Measurements from ENCODE around the gene PCYT2. TPM values are rescaled to one million over a fixed set of nuclear protein-coding genes. Genes with fewer than 3 reads are reported as not detected.

PCYT2 gene
- total RNA-seq, 2 experiments from 2014 or later, result 20.5 to 22.6 TPM

DNA sequence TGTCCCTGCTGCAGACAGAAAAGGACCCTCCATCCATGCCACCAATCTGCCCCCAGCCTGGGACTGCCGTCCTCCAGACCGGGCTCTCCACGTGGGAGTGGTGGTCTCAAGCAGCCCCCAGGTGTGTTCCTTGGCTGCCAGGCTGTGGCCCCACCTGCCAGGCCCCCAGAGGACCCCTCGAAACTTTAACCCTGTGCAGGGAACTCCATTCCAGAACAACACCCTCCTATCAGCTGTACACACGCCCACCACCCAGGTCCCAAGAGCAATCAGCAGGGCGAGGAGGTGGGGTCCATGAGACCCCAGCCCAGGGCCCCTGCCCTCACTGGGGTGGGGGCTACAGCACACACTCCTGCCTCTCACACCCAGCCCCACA is 24.5 kb upstream of the PCYT2 start:
- Mint-ChIP-seq H3K4me3 (peak overlapping the region; percentile 88), H3K4me1 (ENCODE audit: low read depth) (peaks cover 39% of the 10 kb centered on the region), H3K36me3 (ENCODE audit: low read depth) (peaks cover 39% of the 10 kb centered on the region), H3K27me3 (no peaks in the 10 kb centered on the region), H3K9me3 (no peaks in the 10 kb centered on the region), H3K27ac (peak overlapping the region; percentile 59)
- intact Hi-C loops (cut with micrococcal nuclease), result no loop called here
- CTCF ChIA-PET, result no interaction called here
- DNase-seq (no peak), ATAC-seq (no peak)
- TF ChIP-seq, protein P1, sequence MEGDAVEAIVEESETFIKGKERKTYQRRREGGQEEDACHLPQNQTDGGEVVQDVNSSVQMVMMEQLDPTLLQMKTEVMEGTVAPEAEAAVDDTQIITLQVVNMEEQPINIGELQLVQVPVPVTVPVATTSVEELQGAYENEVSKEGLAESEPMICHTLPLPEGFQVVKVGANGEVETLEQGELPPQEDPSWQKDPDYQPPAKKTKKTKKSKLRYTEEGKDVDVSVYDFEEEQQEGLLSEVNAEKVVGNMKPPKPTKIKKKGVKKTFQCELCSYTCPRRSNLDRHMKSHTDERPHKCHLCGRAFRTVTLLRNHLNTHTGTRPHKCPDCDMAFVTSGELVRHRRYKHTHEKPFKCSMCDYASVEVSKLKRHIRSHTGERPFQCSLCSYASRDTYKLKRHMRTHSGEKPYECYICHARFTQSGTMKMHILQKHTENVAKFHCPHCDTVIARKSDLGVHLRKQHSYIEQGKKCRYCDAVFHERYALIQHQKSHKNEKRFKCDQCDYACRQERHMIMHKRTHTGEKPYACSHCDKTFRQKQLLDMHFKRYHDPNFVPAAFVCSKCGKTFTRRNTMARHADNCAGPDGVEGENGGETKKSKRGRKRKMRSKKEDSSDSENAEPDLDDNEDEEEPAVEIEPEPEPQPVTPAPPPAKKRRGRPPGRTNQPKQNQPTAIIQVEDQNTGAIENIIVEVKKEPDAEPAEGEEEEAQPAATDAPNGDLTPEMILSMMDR (IDR thresholded peaks at IDR 0.05), result no peak
- POLR2A ChIA-PET, result interaction anchor here (2.3 to 2.8 kb wide), 3 partner anchors 9 to 66 kb away, joined by 10 to 20 read pairs (median 12); partner anchors contain the start of gene MAFG

DNA sequence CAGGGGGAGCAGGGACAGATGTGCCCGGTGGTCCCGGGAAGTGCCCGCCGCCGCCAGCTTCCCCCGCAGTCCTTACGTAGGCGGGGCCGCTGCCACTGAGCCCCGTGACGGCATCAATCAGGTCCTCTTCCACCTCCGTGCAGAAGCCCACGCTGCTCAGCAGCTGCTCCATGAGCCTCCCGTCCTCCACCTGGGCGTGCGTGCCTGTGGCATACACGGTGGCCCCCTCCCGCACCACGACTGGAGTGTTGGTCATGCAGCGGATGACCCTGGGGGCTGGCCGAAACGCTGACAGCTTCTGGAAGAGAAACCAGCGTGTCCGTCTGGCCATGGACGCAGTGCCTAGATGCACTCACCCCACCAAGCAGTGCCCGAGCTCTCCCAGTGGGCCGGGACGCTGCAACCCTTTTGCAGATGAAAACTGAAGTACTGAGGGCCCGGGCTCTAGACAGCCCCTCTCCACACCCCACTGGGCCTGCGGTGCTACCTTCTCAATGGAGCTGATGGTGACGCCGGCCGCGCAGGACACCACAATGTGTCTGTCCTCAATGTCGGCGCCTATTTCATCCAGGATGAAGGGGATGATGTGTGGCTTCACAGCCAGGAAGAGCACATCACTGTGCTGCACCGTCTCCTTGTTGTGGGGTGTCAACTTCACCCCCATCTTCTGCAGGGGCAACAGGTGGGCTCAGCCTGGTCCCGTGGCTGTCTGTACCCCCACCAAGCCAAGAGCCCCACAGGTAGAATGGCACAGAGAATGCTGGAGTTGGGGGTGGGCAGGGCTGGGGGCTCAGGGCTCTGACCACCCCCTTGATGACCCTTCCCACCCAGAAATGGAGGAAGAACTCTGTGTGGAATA is 23.9 kb upstream of the PCYT2 start:
- H3K36me3 Mint-ChIP-seq (ENCODE audit: low read depth), result peaks cover 39% of the 10 kb centered on the region
- CTCF ChIA-PET, result interaction anchor here (1.6 kb wide), 1 partner anchor 65 kb away, joined by 4 read pairs; no protein-coding TSS in a partner anchor
- POLR2A ChIA-PET, result interaction anchor here (0.8 to 2.8 kb wide), 4 partner anchors 9 to 68 kb away, joined by 4 to 20 read pairs (median 11); partner anchors contain the start of gene MAFG
- no peak overlapping the region for H3K27ac Mint-ChIP-seq
- DNase-seq (no peak), ATAC-seq (no peak)
- H3K4me1 Mint-ChIP-seq (ENCODE audit: low read depth), result peaks cover 41% of the 10 kb centered on the region
- H3K9me3 Mint-ChIP-seq, result no peaks in the 10 kb centered on the region
- intact Hi-C loops (cut with micrococcal nuclease), result no loop called here
- peak overlapping the region; percentile 88 for H3K4me3 Mint-ChIP-seq
- no peaks in the 10 kb centered on the region for H3K27me3 Mint-ChIP-seq
- TF ChIP-seq, protein P1 (IDR thresholded peaks at IDR 0.05), result no peak

DNA sequence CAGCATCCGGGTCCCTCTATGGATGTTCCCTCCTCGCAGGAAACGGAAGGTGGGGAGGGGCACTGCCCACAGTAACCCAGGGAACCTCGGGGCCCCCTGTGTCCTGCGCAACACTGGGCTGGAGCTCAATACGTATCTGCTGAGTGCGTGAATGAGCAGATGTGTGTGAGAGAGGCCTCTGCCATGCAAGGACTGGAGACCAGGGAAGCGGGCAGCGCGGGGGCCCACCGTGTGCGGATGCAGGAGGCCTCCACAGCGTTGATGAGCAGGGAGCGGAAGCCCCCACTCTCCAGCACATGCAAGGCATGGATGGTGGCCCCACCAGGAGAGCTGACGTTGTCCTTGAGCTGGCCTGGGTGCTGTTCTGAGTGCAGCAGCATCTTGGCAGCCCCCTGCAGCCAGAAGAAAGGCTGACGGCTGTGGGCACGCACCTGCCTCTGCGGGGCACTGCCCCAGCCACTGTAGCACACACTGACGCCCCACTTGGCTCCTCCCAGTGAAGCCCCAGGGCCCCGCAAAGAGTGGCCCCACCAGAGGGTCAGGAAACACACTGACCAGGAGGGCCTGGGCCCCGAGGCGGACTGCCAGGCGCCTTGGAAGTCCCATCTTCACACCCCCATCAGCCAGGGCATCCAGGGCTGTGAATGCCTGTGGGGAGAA is 23.0 kb upstream of the PCYT2 start:
- intact Hi-C loops (cut with micrococcal nuclease), result no loop called here
- Mint-ChIP-seq H3K9me3 (no peaks in the 10 kb centered on the region), H3K36me3 (ENCODE audit: low read depth) (peaks cover 39% of the 10 kb centered on the region), H3K4me3 (peak overlapping the region; percentile 5), H3K4me1 (ENCODE audit: low read depth) (peaks cover 41% of the 10 kb centered on the region), H3K27ac (no peak overlapping the region), H3K27me3 (peaks cover 2% of the 10 kb centered on the region)
- ChIA-PET POLR2A (interaction anchor here (0.8 to 2.8 kb wide), 3 partner anchors 9 to 68 kb away, joined by 3 to 12 read pairs (median 4); no protein-coding TSS in a partner anchor), CTCF (interaction anchor here (1.0 to 1.6 kb wide), 2 partner anchors 64 to 86 kb away, joined by 3 to 4 read pairs; no protein-coding TSS in a partner anchor)
- TF ChIP-seq, protein P1 (IDR thresholded peaks at IDR 0.05), result no peak
- ATAC-seq, result no peak
- no peak for DNase-seq

DNA sequence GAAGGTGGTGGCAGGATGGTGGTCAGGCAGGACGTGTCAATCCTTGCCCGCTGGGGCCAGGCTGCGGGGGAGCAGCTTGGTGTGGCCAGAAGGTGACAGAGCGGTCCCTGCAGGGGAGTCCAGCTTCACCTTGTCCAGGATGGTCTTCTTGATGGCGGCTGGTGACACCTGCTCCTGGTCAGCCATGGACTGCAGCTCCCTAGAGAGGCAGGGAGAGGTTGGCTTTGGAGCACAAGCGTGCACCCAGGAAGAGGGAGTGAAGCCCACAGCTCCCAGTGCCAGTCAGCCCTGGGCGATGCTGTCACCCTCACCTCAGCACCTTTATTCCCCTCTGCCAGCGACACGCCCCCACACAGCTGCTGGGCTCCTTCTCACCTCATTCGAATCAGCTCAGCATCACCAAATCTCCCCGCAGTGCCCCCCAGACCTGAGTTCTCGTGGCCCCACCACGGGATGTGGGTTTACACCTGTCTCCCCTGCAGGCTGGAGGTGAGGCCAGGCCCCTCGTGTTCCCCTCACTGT is 22.0 kb upstream of the PCYT2 start:
- TF ChIP-seq, protein P1 (IDR thresholded peaks at IDR 0.05), result no peak

More for the DNA sequence above, 22.0 kb upstream of the PCYT2 start:
- H3K36me3 Mint-ChIP-seq (ENCODE audit: low read depth), result peaks cover 39% of the 10 kb centered on the region
- intact Hi-C loops (cut with micrococcal nuclease), result no loop called here
- DNase-seq, result peak; percentile 39
- peaks cover 43% of the 10 kb centered on the region for H3K4me1 Mint-ChIP-seq (ENCODE audit: low read depth)
- ChIA-PET CTCF (interaction anchor here (1.0 kb wide), 1 partner anchor 87 kb away, joined by 3 read pairs; no protein-coding TSS in a partner anchor), POLR2A (interaction anchor here (1.5 to 2.8 kb wide), 2 partner anchors 10 to 16 kb away, joined by 3 to 12 read pairs; no protein-coding TSS in a partner anchor)
- ATAC-seq, result no peak
- no peak overlapping the region for H3K27ac Mint-ChIP-seq
- no peaks in the 10 kb centered on the region for H3K9me3 Mint-ChIP-seq
- peaks cover 5% of the 10 kb centered on the region for H3K27me3 Mint-ChIP-seq
- no peak overlapping the region for H3K4me3 Mint-ChIP-seq

Measured in activated CD8-positive, alpha-beta T cell treated with anti-CD3 and anti-CD28 coated beads for 36 hours (primary cell).